AG04449 (cell line): Measurements from ENCODE around the gene WT1.
"Not testable (repeated sequence)": the region's sequence is repeated elsewhere in the genome, so short reads cannot be mapped to it uniquely, and the experiment has no call there.

ENCODE experiments used
- CTCF ChIA-PET: fragments of 350-600 bp; formaldehyde crosslinking; extraction: SDS; loops from one replicate; lab custom pipeline; 2021; ENCODE audit warnings: antibody characterized with exemption; lab: Yijun Ruan, JAX
- POLR2A ChIA-PET: fragments of 400-600, 350-600 bp; formaldehyde crosslinking; extraction: SDS; loops from one replicate; lab custom pipeline; 2020; ENCODE audit warnings: antibody characterized with exemption, inconsistent platforms; lab: Yijun Ruan, JAX
- DNase-seq: peaks from one replicate; pipeline ENCODE4 v3.0.0-alpha.2; 2010; ENCODE audit warnings: low read depth, low spot score
- H3K4me3 ChIP-seq: 2 replicates; pipeline ENCODE4 v1.5.1; 2011; ENCODE audit warnings: low read depth, mild to moderate bottlenecking, control low read depth, low read length
- TF ChIP-seq, protein P1 (sequence below): IDR thresholded peaks from one replicate; pipeline ENCODE4 v1.5.1; 2011; ENCODE audit warnings: mild to moderate bottlenecking, moderate library complexity, low read length, control low read depth, inconsistent platforms; ENCODE audit not compliant: insufficient read depth; ENCODE audit errors: missing control alignments

WT1 gene

DNA sequence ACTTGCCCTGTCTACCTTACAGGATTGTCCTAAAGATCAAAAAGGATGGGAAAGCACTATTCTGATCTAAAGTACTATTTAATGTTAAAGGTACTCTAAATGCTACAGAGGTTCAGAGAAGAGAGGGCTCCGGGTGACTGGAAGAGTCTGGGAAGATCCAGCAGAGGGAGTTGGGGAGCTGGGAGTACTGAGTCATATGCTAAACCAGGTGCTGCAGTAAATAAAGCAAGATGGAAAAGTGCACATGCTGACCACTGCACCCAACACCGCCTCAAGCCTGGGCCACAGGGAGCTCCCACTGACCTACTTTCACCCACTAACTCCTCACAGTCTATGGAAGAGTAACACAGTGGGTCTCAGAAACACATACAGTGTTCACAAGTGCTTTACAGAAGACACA lies 49.3 kb downstream of the WT1 start:
- ChIA-PET POLR2A (no interaction called here), CTCF (interaction anchor here (0.7 to 2.5 kb wide), 8 partner anchors 11 to 407 kb away, joined by 3 to 10 read pairs (median 3); no protein-coding TSS in a partner anchor)
- TF ChIP-seq, protein P1, sequence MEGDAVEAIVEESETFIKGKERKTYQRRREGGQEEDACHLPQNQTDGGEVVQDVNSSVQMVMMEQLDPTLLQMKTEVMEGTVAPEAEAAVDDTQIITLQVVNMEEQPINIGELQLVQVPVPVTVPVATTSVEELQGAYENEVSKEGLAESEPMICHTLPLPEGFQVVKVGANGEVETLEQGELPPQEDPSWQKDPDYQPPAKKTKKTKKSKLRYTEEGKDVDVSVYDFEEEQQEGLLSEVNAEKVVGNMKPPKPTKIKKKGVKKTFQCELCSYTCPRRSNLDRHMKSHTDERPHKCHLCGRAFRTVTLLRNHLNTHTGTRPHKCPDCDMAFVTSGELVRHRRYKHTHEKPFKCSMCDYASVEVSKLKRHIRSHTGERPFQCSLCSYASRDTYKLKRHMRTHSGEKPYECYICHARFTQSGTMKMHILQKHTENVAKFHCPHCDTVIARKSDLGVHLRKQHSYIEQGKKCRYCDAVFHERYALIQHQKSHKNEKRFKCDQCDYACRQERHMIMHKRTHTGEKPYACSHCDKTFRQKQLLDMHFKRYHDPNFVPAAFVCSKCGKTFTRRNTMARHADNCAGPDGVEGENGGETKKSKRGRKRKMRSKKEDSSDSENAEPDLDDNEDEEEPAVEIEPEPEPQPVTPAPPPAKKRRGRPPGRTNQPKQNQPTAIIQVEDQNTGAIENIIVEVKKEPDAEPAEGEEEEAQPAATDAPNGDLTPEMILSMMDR = peak; percentile 8
- DNase-seq = no peak
- H3K4me3 ChIP-seq = no peak overlapping the region

- TF ChIP-seq, protein P1 = no peak
- no peak overlapping the region for H3K4me3 ChIP-seq
- DNase-seq = no peak
- ChIA-PET CTCF (no interaction called here), POLR2A (no interaction called here)
These were observed 52.8 kb downstream of the WT1 start for GRCh38 chr11:32382339-32383049.

DNA sequence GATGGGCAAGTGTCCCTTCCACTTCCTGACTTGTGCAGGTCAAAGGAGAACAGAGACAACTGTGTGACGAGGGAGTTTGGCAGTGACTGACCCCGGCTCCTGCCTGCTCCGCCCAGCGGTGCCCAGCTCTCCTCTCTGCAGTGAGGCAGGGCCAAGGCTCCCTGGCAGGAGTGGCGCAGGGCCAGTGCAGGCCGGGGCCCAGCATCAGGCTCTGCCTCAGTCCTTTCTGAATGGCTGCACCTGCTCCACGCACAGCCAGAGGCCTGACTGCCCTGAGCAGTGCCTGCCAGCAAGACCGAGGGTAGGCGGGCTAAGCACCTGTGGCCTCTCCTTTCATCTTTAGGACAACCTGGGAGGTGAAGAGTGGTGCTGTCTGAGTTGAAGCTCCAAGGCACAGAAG lies 54.2 kb downstream of the WT1 start:
- ChIA-PET POLR2A (no interaction called here), CTCF (no interaction called here)
- TF ChIP-seq, protein P1 = no peak
- H3K4me3 ChIP-seq = no peak overlapping the region
- no peak for DNase-seq

DNA sequence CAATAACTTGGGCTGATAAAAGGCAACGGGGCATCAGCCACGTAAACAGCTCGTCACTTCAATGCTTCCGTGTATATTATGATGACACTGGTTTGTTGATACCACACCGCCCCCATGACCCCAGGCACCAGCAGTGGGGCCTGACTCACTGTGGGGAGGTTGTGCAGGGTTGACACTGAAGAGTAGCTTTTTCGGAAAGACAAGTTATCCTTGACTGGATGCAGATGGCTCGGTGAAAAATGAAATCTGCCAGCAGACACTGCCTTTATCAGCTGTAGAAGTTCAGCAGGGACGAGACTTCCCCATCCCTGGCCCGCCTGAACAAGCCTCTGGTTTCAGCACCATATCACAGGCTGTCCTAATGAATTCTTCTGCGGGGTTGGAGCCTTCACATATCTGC lies 55.6 kb downstream of the WT1 start:
- no peak for DNase-seq
- ChIA-PET CTCF (no interaction called here), POLR2A (no interaction called here)
- TF ChIP-seq, protein P1 = no peak
- H3K4me3 ChIP-seq = no peak overlapping the region

- CTCF ChIA-PET = interaction anchor here (0.6 kb wide), 1 partner anchor 955 kb away, joined by 3 read pairs; no protein-coding TSS in a partner anchor
These were observed 59.5 kb downstream of the WT1 start for GRCh38 chr11:32375826-32376225.

DNA sequence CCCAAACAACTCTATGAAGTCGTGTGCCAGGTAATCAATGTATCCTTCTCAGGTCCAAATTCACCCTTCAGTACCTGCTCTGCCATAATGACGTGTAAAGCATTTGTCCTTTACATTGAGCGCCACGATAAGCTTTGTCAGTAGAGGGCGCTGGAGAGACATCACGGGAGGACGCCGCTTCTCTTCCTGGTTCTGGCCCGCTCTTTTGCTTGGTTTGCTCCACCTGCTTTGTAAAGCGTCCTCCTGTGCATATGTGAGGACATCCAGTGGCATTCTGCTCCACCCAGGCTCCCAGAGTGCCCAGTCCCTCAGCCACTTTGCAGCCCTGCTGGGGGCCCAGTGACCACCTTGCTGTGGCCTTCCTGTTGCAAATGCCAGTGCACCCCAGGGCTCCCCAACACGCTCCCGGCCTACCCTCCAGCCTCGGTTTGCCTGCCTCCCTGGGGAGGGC lies 61.1 kb downstream of the WT1 start:
- no peak for DNase-seq
- CTCF ChIA-PET = interaction anchor here (1.2 kb wide), 1 partner anchor 41 kb away, joined by 4 read pairs; no protein-coding TSS in a partner anchor
- TF ChIP-seq, protein P1 = peak; percentile 31
- POLR2A ChIA-PET = no interaction called here
- no peak overlapping the region for H3K4me3 ChIP-seq

More at GRCh38 chr11:32375826-32376225, 59.5 kb downstream of the WT1 start:
- TF ChIP-seq, protein P1 = no peak
- no peak overlapping the region for H3K4me3 ChIP-seq
- no peak for DNase-seq
- POLR2A ChIA-PET = no interaction called here

DNA sequence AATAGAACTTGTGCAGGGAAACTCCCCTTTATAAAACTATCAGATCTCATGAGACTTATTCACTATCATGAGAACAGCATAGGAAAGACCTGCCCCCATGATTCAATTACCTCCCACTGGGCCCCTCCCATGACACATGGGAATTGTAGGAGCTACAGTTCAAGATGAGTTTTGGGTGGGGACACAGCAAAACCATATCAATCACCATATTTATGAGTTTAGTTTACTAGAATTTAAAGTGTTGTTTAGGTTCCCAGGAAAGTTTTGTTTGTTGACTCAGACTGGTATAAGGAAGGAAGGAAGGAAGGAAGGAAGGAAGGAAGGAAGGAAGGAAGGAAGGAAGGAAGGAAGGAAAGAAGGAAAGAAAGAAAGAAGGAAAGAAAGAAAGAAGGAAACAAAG lies 65.4 kb downstream of the WT1 start:
- CTCF ChIA-PET, POLR2A ChIA-PET, DNase-seq, H3K4me3 ChIP-seq: not testable (repeated sequence)
